Measurements from ENCODE around the gene ZDHHC6. TPM values are rescaled to one million over a fixed set of nuclear protein-coding genes. Genes with fewer than 3 reads are reported as not detected.

The ZDHHC6 gene
- total RNA-seq, 2 experiments from 2014 or later: 31.5 to 33.8 TPM

GRCh38 chr10:112433136-112433535 lies 13.6 kb downstream of the ZDHHC6 start:
- Histone ChIP-seq H3K4me1 (ENCODE audit: insufficient read depth, low read length, poor library complexity, severe bottlenecking) (no peaks in the 10 kb centered on the region), H3K9me3 (ENCODE audit: low read length) (no peaks in the 10 kb centered on the region), H3K4me2 (ENCODE audit: low read length) (no peak overlapping the region), H3K27ac (ENCODE audit: low read depth, low read length, poor library complexity, severe bottlenecking) (no peak overlapping the region), H3K4me3 (ENCODE audit: low read depth, low read length, poor library complexity, severe bottlenecking) (no peak overlapping the region), H3K79me2 (ENCODE audit: insufficient read depth, low read depth, low read length) (no peaks in the 10 kb centered on the region), H3K36me3 (ENCODE audit: insufficient read depth, low read length) (peaks cover 90% of the 10 kb centered on the region), H4K20me1 (ENCODE audit: insufficient read depth, low read length) (peaks cover 4% of the 10 kb centered on the region; the same call in 1 of the 2 replicates), H2AFZ (ENCODE audit: low read length) (no peak overlapping the region), H3K9me2 (ENCODE audit: insufficient read depth, low read length) (no peaks in the 10 kb centered on the region)
- POLR2A ChIA-PET: interaction anchor here (0.7 to 1.3 kb wide), 2 partner anchors 47 to 58 kb away, joined by 3 to 5 read pairs; no protein-coding TSS in a partner anchor
- TF ChIP-seq CTCF (conservative IDR thresholded peaks at IDR 0.05; ENCODE audit: low read length) (no peak), EZH2phosphoT487 (IDR thresholded peaks at IDR 0.05; ENCODE audit: borderline replicate concordance, low read depth, low read length) (no peak)
- no peak for DNase-seq (ENCODE audit: low spot score)
- CTCF ChIA-PET (ENCODE audit: unreplicated experiment): no interaction called here
- BruUV-seq (replicated peaks): no TSS peak
- intact Hi-C loops (cut with micrococcal nuclease; ENCODE audit: unreplicated experiment): no loop called here

- ChIA-PET CTCF (ENCODE audit: unreplicated experiment) (no interaction called here), POLR2A (no interaction called here)
- Histone ChIP-seq H3K9me3 (ENCODE audit: low read length) (no peaks in the 10 kb centered on the region), H3K79me2 (ENCODE audit: insufficient read depth, low read depth, low read length) (no peaks in the 10 kb centered on the region), H3K36me3 (ENCODE audit: insufficient read depth, low read length) (peaks cover 98% of the 10 kb centered on the region), H3K4me2 (ENCODE audit: low read length) (no peak overlapping the region), H3K27ac (ENCODE audit: low read depth, low read length, poor library complexity, severe bottlenecking) (no peak overlapping the region), H3K9me2 (ENCODE audit: insufficient read depth, low read length) (no peaks in the 10 kb centered on the region), H3K4me3 (ENCODE audit: low read depth, low read length, poor library complexity, severe bottlenecking) (no peak overlapping the region), H3K4me1 (ENCODE audit: insufficient read depth, low read length, poor library complexity, severe bottlenecking) (no peaks in the 10 kb centered on the region), H4K20me1 (ENCODE audit: insufficient read depth, low read length) (peaks cover 3% of the 10 kb centered on the region; the same call in 1 of the 2 replicates), H2AFZ (ENCODE audit: low read length) (no peak overlapping the region)
- no peak for TF ChIP-seq EZH2phosphoT487 (IDR thresholded peaks at IDR 0.05; ENCODE audit: borderline replicate concordance, low read depth, low read length)
- TF ChIP-seq CTCF (conservative IDR thresholded peaks at IDR 0.05; ENCODE audit: low read length): no peak
- BruUV-seq (replicated peaks): no TSS peak
- DNase-seq (ENCODE audit: low spot score): no peak
- intact Hi-C loops (cut with micrococcal nuclease; ENCODE audit: unreplicated experiment): no loop called here
Observed at GRCh38 chr10:112429654-112430230, 17.0 kb downstream of the ZDHHC6 start.

DNA sequence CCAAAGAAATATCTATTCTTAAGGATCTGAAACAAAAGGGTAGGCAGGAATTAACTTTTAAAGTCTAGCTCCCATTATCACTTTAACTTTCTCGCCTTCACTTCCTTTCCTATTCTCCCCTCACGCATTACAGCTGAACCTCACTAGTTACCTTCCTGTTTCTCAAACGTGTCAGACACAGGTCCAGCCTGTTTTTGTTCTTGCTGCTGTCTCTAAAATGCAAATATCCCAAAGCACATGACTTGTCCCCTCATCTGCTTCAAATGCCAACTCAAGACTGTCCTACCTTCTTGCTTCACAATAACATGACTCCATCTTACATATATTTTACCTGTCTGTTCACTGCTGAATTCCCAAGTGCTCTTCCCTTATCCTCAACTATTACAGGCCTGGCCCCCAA lies 17.6 kb downstream of the ZDHHC6 start:
- intact Hi-C loops (cut with micrococcal nuclease; ENCODE audit: unreplicated experiment): no loop called here
- CTCF ChIA-PET (ENCODE audit: unreplicated experiment): no interaction called here
- H3K27ac ChIP-seq (ENCODE audit: low read depth, low read length, poor library complexity, severe bottlenecking): no peak overlapping the region
- TF ChIP-seq EZH2phosphoT487 (IDR thresholded peaks at IDR 0.05; ENCODE audit: borderline replicate concordance, low read depth, low read length) (no peak), CTCF (conservative IDR thresholded peaks at IDR 0.05; ENCODE audit: low read length) (no peak)
- no peaks in the 10 kb centered on the region for H3K79me2 ChIP-seq (ENCODE audit: insufficient read depth, low read depth, low read length)
- no peak overlapping the region for H2AFZ ChIP-seq (ENCODE audit: low read length)
- BruUV-seq (replicated peaks): no TSS peak
- peak; percentile 3 for DNase-seq (ENCODE audit: low spot score)
- no peak overlapping the region for H3K4me3 ChIP-seq (ENCODE audit: low read depth, low read length, poor library complexity, severe bottlenecking)
- H4K20me1 ChIP-seq (ENCODE audit: insufficient read depth, low read length): no peaks in the 10 kb centered on the region
- H3K9me3 ChIP-seq (ENCODE audit: low read length): no peaks in the 10 kb centered on the region
- H3K36me3 ChIP-seq (ENCODE audit: insufficient read depth, low read length): peaks cover 98% of the 10 kb centered on the region
- no peaks in the 10 kb centered on the region for H3K4me1 ChIP-seq (ENCODE audit: insufficient read depth, low read length, poor library complexity, severe bottlenecking)
- H3K4me2 ChIP-seq (ENCODE audit: low read length): no peak overlapping the region
- POLR2A ChIA-PET: no interaction called here
- H3K9me2 ChIP-seq (ENCODE audit: insufficient read depth, low read length): no peaks in the 10 kb centered on the region
